Frontal cortex (tissue), 4 donors: ENCODE results near the gene MAP4K2. TPM values are rescaled to one million over a fixed set of nuclear protein-coding genes. Genes with fewer than 3 reads are reported as not detected.

Experiments used
- DNase-seq, 2 donors: peaks; one replicate each; pipeline ENCODE4 v3.0.0; 2012; ENCODE audit warnings: low spot score in 2 of 2
- FAIRE-seq: peaks from 2 replicates; lab custom pipeline; 2012; peaks lifted over from hg19 to GRCh38; lab: Jason Lieb, UNC
- total RNA-seq: library from RNA; depleted of rRNA; stranded (reverse); fragments of >200 nt; gene quantifications from one replicate; pipeline ENCODE4 v1.2.3, GENCODE V29; 2014
- donor health status: control.
- donor health status: control.
- donor health status: control.

MAP4K2 gene
- total RNA-seq, 1 donor from 2014 or later = 7.3 TPM

- DNase-seq = peak; percentile 71 to 74
- no peak for FAIRE-seq
Observed at GRCh38 chr11:64744544-64745188, 58.3 kb downstream of the MAP4K2 start.

- no peak for FAIRE-seq
- DNase-seq = peak; percentile 66 to 68
Observed at GRCh38 chr11:64743591-64744543, 59.1 kb downstream of the MAP4K2 start, which contains the start of gene RASGRP2. RASGRP2 (minus strand) TSS chr11:64744142; CDS start chr11:64742866, 1,276 bp downstream.

DNA sequence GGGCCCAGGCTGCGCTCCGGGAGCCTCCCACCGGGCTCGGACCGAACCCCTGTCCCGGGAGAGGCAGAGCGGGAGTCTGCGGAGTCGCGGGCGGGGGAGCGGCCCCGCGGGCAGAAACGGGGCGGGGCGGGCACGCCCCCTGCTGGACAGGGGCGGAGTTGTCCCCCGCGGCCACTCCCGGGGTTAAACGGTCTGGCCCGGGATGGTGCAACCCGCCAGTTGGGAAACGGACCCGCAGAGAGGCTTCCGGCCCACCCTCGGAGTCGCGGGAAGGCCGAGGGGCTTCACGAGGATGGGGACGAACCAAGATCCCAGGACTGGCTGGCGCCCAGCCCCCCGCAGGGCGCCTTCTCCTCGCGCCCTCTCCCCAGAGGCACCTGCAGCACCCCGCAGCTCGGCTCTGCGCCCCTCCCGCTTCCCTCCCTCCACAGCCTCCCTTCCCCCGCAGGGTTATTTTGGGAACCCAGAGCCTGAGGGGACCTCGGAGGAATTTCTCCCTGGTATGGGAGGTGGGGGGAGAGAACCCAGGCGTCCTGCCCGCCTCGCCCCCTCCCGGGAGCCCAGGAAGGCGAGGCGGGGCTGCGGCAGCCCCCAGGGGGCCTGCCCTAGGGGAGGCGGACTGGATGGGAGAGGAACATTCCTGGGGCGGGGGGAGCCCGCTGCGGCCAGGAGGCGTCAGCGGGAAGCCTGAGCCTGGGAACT lies 60.0 kb downstream of the MAP4K2 start:
- no peak for FAIRE-seq
- DNase-seq = peak; percentile 87 to 94

DNA sequence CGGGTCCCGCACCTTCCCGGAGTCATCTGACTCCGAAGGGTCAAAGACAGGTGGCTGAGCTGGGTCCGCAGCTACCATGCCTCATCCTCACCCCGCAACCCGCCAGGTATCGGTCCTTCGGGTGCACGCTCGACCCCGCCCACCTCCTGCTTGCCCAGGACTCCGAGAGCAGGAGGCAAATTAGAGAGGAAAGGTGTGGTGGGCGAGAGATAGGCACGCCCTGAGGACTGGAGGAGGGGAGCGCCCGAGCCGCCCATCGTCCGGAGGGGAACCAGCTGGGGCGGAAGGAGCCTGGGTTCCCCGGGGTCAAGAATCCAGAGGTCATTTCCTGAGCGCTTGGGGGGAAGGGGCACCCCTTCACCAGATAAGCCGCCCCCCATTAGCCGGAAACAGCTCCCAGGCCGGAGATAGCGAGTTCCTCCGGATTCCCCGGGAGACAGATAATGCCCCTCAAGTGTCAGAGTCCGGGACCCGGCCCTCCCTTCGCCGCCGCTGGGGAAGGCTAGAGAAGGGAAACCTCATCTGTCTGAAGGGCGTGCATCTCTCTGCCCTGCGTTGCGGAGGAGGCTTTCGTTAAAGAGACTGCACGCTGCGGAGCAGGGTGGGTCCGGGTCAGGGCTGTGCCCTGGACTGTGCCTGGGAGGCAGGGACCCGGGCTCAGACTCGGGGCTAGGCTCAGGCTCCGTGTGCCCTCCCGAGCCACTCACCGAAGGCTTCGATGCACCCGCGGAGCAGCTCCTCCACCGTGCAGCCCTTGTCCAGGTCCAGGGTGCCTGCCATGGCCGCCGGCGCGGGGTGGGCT lies 60.7 kb downstream of the MAP4K2 start:
- FAIRE-seq (no peak), DNase-seq (no peak)

GRCh38 chr11:64741375-64742086 lies 61.5 kb downstream of the MAP4K2 start:
- DNase-seq (no peak), FAIRE-seq (no peak)

DNA sequence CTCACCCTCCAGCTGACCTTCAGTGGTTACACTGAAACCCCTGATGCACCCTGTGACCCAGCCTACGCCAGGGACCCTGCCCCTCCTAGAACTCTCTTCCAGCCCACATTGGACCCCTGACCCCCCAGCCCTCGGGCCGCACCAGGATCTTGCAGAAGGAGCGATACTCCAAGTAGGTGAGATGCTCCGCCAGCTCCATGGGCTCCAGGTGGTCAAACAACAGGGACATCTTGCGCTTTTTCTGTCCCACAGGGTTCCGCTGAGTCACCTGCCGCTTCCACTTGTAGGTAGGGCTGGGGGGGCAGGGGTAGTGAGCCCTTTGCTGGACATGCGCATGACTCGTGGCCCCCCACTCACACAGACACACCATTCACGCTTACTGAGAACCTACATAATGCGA lies 63.1 kb downstream of the MAP4K2 start:
- FAIRE-seq = no peak
- no peak for DNase-seq

DNA sequence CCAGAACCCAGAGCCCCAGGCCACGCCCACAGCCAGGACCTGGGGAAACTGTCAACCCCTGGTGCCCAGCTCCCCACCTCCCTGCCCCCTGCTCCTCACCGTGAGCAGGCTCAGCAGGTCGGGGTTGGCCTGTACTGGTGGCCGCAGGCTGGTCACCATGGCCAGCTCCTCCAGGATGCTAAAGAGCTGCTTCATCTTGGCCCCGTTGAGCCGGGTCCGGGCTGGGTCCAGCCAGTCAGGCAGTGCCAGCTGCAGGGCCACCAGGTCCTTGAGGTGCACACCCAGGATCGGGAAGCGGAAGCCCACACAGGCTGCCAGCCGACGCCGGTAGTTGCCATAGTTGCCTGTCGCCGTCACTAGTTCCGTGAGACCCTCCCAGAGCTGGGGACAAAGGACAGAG lies 66.4 kb downstream of the MAP4K2 start:
- FAIRE-seq = no peak
- no peak for DNase-seq

DNA sequence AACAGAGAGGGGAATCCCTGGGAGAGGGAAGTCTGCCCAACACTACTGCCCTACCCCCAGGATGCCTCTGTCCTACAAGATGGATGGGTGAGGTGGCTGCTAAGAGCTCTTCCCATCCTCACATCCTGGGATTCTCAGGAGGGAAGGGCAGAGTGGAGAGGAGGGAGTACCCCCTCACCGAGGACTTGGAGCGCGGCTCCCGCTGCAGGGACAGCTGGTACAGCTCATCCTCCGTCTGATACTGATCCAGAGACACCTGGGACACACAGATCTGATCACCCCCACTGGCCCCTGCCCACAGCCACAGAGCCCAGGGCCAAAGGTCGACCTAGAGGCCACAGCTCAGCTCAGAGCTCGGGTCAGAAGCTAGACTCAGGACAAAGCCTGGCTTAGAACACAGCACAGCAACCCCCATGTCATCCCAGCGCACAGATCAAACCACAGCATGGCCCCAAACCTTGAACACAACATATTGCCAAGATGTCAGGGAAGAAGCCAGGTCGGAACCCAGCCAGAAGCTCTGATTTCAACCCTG lies 67.2 kb downstream of the MAP4K2 start:
- FAIRE-seq (no peak), DNase-seq (no peak)

Other genes starting within 250 kb of the MAP4K2 start
- gene SLC22A11, start 247.3 kb downstream of the MAP4K2 start, total RNA-seq = not detected
- not detected for gene SLC22A12, start 212.0 kb downstream of the MAP4K2 start, total RNA-seq
- 204 TPM for gene NRXN2, start 80.0 kb downstream of the MAP4K2 start, total RNA-seq
- gene RASGRP2, start 59.1 kb downstream of the MAP4K2 start, total RNA-seq = 24.9 TPM
- gene PYGM, start 43.2 kb downstream of the MAP4K2 start, total RNA-seq = 0.82 TPM
- gene SF1, start 24.7 kb downstream of the MAP4K2 start, total RNA-seq = 62.4 TPM
- gene MEN1, start 7.3 kb upstream of the MAP4K2 start, total RNA-seq = 11.8 TPM
- gene CDC42BPG, start 41.4 kb upstream of the MAP4K2 start, total RNA-seq = under 0.01 TPM
- 23.6 TPM for gene EHD1, start 75.4 kb upstream of the MAP4K2 start, total RNA-seq
- 7.3 TPM for gene ATG2A, start 114.0 kb upstream of the MAP4K2 start, total RNA-seq
- 27.3 TPM for gene PPP2R5B, start 121.5 kb upstream of the MAP4K2 start, total RNA-seq
- not detected for gene GPHA2, start 132.7 kb upstream of the MAP4K2 start, total RNA-seq
- gene MAJIN, start 168.9 kb upstream of the MAP4K2 start, total RNA-seq = not detected
- gene BATF2, start 193.8 kb upstream of the MAP4K2 start, total RNA-seq = not detected
- 50.5 TPM for gene ARL2, start 210.9 kb upstream of the MAP4K2 start, total RNA-seq
- gene SNX15, start 224.2 kb upstream of the MAP4K2 start, total RNA-seq = 17.9 TPM
- 5.7 TPM for gene SAC3D1, start 238.0 kb upstream of the MAP4K2 start, total RNA-seq